Epithelial cell of proximal tubule (primary cell): ENCODE results near the gene RPTOR. TPM values are rescaled to one million over a fixed set of nuclear protein-coding genes. Genes with fewer than 3 reads are reported as not detected.

ENCODE experiments used
- DNase-seq: peaks from one replicate; pipeline ENCODE4 v3.0.0-alpha.2; 2011; ENCODE audit warnings: low read depth
- H3K4me3 ChIP-seq: 2 replicates; pipeline ENCODE4 v1.5.1; 2011; ENCODE audit warnings: low read depth, mild to moderate bottlenecking, low read length
- total RNA-seq: library from RNA; depleted of rRNA; stranded (reverse); fragments of >200 nt; gene quantifications from 2 replicates; pipeline ENCODE4 v1.2.3, GENCODE V29; 2015
- TF ChIP-seq, protein P1 (sequence below): conservative IDR thresholded peaks from 2 replicates; pipeline ENCODE4 v1.5.1; 2012; ENCODE audit warnings: low read depth, mild to moderate bottlenecking, low read length

Gene RPTOR
- total RNA-seq, 1 donor from 2014 or later = 24.4 TPM

DNA sequence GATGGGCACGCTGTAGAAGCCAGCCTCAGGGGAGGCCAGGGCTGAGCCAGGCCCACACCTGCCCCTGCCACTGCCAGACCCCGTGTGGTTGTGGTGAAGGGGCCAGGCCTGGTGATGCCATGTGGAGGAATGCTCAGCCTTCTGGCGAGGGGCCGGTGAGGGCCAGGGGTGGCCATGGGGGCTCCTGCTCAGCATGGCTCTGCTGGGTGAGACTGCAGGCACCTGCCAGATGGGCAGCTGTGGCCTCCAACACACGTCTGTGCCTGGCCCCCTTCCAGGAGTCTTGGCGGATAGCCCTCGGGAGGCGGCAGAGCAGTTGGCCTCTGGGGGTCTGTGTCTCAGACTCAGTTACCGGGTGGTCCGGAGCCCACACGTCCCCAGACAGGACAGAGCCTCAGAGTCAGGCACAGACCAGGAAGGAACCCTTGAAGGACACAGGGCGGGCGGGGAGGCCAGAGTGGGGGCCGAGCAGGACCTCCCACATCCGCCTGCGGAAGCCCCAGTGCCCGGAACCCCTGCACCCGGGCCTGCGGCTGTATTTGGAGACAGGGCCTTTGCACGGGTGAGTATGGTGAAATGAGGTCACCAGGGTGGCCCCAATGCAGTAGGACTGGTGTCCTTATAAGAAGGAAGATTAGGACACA is 424.5 kb downstream of the RPTOR start:
- TF ChIP-seq, protein P1, sequence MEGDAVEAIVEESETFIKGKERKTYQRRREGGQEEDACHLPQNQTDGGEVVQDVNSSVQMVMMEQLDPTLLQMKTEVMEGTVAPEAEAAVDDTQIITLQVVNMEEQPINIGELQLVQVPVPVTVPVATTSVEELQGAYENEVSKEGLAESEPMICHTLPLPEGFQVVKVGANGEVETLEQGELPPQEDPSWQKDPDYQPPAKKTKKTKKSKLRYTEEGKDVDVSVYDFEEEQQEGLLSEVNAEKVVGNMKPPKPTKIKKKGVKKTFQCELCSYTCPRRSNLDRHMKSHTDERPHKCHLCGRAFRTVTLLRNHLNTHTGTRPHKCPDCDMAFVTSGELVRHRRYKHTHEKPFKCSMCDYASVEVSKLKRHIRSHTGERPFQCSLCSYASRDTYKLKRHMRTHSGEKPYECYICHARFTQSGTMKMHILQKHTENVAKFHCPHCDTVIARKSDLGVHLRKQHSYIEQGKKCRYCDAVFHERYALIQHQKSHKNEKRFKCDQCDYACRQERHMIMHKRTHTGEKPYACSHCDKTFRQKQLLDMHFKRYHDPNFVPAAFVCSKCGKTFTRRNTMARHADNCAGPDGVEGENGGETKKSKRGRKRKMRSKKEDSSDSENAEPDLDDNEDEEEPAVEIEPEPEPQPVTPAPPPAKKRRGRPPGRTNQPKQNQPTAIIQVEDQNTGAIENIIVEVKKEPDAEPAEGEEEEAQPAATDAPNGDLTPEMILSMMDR = no peak
- no peak for DNase-seq
- no peak overlapping the region for H3K4me3 ChIP-seq

DNA sequence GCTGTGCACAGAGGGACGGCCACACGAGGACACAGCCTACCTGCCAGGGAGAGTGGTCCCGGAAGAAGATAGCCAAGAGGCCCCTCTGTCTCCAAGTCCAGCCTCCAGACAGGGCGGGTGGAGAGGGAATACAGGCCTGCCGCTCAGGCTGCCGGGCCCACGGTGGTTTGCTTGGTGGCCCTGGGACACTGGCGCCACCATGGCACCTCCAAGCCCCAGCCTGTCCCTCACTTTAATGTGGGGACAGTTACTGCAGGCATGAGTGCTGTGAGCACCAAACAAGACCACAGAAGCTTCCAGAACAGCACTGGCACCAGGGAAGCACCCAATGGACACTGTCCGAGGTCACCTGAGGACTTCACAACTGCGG is 425.0 kb downstream of the RPTOR start:
- TF ChIP-seq, protein P1 = no peak
- H3K4me3 ChIP-seq = no peak overlapping the region
- DNase-seq = no peak

GRCh38 chr17:80970044-80970761 is 425.6 kb downstream of the RPTOR start:
- TF ChIP-seq, protein P1 = peak; percentile 53
- H3K4me3 ChIP-seq = no peak overlapping the region
- DNase-seq = no peak

DNA sequence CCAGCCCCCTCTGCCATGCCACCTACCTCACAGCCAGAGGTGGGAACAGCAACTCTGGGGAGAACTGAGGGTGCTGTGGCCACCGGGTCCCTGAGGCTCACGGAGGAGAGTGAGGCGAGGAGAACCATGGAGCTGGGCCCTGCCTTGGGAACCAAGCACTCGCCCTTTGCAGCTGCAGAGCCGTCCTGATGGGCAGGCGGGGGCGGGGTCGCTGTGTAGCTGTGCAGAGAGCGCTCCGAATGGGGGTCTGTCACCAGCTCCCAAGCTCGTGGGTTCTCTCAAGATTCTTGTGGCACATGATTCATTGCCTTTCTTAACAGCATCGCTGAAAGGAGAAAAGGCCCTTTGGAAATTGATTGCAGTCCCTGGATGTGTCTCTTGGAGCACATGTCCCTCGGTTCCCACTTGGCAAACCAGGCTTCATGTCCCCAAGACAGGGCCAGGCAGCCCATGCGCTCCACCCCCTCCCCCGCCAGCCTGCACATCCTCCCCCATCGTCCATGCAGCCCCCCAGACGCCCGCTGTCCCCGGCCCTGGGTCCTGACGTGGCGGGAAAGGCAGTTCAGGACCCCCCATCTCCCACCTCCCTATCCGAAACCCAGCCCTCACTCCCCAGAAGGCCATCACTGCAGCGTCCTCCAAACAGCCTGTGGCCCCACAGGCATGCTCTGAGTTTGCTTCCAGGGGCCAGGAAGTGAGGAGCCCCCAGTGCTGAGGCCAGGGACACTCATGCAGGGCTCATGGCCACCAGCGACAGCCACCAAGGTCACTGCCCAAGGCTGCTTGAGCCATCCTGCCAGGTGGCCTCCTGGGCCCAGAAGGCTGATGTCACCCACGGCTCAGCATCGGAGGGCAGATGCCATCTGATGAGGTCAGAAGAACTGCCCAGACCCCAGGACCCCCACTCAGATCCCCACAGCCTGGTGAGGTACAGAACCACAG is 426.4 kb downstream of the RPTOR start:
- TF ChIP-seq, protein P1 = no peak
- no peak overlapping the region for H3K4me3 ChIP-seq
- DNase-seq = no peak

- TF ChIP-seq, protein P1 = no peak
- H3K4me3 ChIP-seq = no peak overlapping the region
- DNase-seq = no peak
Observed at GRCh38 chr17:80971704-80972304, 427.2 kb downstream of the RPTOR start.

GRCh38 chr17:80976701-80977100 is 432.1 kb downstream of the RPTOR start:
- no peak for DNase-seq
- no peak overlapping the region for H3K4me3 ChIP-seq
- TF ChIP-seq, protein P1 = no peak
